NT2/D1 (cell line): ENCODE measurements around the gene SRBD1.

ENCODE experiments used
- DNase-seq: peaks from one replicate; pipeline ENCODE4 v3.0.0-alpha.2; 2011; ENCODE audit warnings: low read depth, low spot score
- H3K27me3 ChIP-seq: 2 replicates; pipeline ENCODE4 v1.6.0; 2011; ENCODE audit warnings: mild to moderate bottlenecking; ENCODE audit not compliant: insufficient read length, insufficient read depth
- H3K36me3 ChIP-seq: 2 replicates; pipeline ENCODE4 v1.6.1; 2011; ENCODE audit warnings: mild to moderate bottlenecking, low read length, mixed read lengths; ENCODE audit not compliant: insufficient read depth, insufficient read length
- H3K4me1 ChIP-seq: 2 replicates; pipeline ENCODE4 v1.5.1; 2011; ENCODE audit not compliant: insufficient read depth, insufficient read length
- H3K4me3 ChIP-seq: 2 replicates; pipeline ENCODE4 v1.5.1; 2011; ENCODE audit warnings: low read depth; ENCODE audit not compliant: insufficient read length
- H3K9ac ChIP-seq: 2 replicates; pipeline ENCODE4 v1.6.0; 2011; ENCODE audit warnings: low read depth; ENCODE audit not compliant: insufficient read length
- H3K9me3 ChIP-seq: 2 replicates; pipeline ENCODE4 v1.5.1; 2011; ENCODE audit warnings: mild to moderate bottlenecking, low read length; ENCODE audit not compliant: insufficient read depth
- SUZ12 ChIP-seq: IDR thresholded peaks from 2 replicates; pipeline ENCODE4 v1.6.1; 2011; ENCODE audit not compliant: insufficient read length, insufficient read depth; ENCODE audit errors: extremely low read depth
- YY1 ChIP-seq: IDR thresholded peaks from 2 replicates; pipeline ENCODE4 v1.6.1; 2011; ENCODE audit not compliant: insufficient read length, insufficient read depth
- ZNF274 ChIP-seq: IDR thresholded peaks from 2 replicates; pipeline ENCODE4 v1.6.1; 2011; ENCODE audit warnings: mild to moderate bottlenecking, low read depth, low read length

Gene SRBD1

GRCh38 chr2:45498661-45499550 lies 112.2 kb downstream of the SRBD1 start:
- H3K27me3 ChIP-seq, result no peaks in the 10 kb centered on the region
- no peak overlapping the region for H3K9ac ChIP-seq
- no peak overlapping the region for H3K4me3 ChIP-seq
- no peaks in the 10 kb centered on the region for H3K36me3 ChIP-seq
- H3K9me3 ChIP-seq, result peaks cover 6% of the 10 kb centered on the region; the same call in 1 of the 2 replicates
- DNase-seq, result no peak
- no peak for TF ChIP-seq YY1
- TF ChIP-seq SUZ12, result no peak
- TF ChIP-seq ZNF274, result no peak
- no peaks in the 10 kb centered on the region for H3K4me1 ChIP-seq

DNA sequence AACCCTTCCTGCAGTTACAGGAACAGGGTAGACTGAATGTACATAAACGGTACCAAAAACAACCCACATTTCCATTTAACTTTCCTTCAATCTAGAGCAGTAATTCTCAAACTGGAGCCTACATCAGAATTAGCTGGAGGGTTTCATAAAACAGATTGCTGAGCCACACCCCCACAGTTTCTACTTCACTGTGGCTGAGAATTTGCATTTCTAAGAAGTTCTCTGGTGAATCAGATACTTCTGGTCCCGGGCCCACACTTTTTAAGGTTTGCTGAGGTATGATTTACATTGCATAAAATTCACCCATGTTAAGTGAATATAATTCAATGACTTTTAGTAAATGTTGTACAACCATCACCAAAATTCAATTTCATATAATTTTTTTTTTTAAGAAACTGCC lies 113.7 kb downstream of the SRBD1 start:
- no peak overlapping the region for H3K4me3 ChIP-seq
- no peak overlapping the region for H3K9ac ChIP-seq
- H3K36me3 ChIP-seq, result no peaks in the 10 kb centered on the region
- H3K27me3 ChIP-seq, result no peaks in the 10 kb centered on the region
- H3K4me1 ChIP-seq, result no peaks in the 10 kb centered on the region
- no peak for DNase-seq
- peaks cover 6% of the 10 kb centered on the region; the same call in 1 of the 2 replicates for H3K9me3 ChIP-seq
- no peak for TF ChIP-seq YY1
- no peak for TF ChIP-seq ZNF274
- no peak for TF ChIP-seq SUZ12

DNA sequence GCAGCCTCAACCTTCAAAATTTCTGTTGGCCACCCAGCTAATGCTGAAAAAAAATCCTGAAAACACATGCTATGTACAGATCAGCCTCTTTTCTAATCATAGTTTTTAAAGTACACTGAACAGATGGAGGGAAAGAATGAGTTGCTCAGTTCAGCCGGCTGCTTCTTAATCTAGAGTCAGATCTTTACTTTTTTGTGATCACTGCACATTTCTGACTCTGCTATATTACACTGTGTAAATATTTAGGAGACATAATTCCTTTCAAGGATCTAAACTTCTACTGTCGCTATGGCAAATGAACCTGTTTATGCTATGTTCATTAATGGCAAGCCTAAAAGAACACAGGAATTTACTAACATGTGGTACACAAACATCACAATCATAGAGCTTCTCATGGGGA lies 114.2 kb downstream of the SRBD1 start:
- no peak for DNase-seq
- Histone ChIP-seq H3K36me3 (no peaks in the 10 kb centered on the region), H3K9me3 (peaks cover 6% of the 10 kb centered on the region; the same call in 1 of the 2 replicates), H3K4me3 (no peak overlapping the region), H3K4me1 (no peaks in the 10 kb centered on the region), H3K27me3 (no peaks in the 10 kb centered on the region), H3K9ac (no peak overlapping the region)
- no peak for TF ChIP-seq ZNF274
- no peak for TF ChIP-seq YY1

- TF ChIP-seq YY1, result no peak
- TF ChIP-seq SUZ12, result no peak
- TF ChIP-seq ZNF274, result no peak
- H3K9ac ChIP-seq, result no peak overlapping the region
- H3K4me1 ChIP-seq, result no peaks in the 10 kb centered on the region
- no peak overlapping the region for H3K4me3 ChIP-seq
- DNase-seq, result no peak
- no peaks in the 10 kb centered on the region for H3K36me3 ChIP-seq
- no peaks in the 10 kb centered on the region for H3K9me3 ChIP-seq
- H3K27me3 ChIP-seq, result no peaks in the 10 kb centered on the region
Measured at GRCh38 chr2:45494978-45495293, 116.1 kb downstream of the SRBD1 start.

GRCh38 chr2:45494275-45494977 lies 116.6 kb downstream of the SRBD1 start:
- Histone ChIP-seq H3K4me1 (no peaks in the 10 kb centered on the region), H3K9me3 (no peaks in the 10 kb centered on the region), H3K36me3 (no peaks in the 10 kb centered on the region), H3K9ac (no peak overlapping the region), H3K27me3 (no peaks in the 10 kb centered on the region), H3K4me3 (no peak overlapping the region)
- TF ChIP-seq SUZ12 (no peak), ZNF274 (no peak), YY1 (no peak)
- peak; percentile 58 for DNase-seq

- H3K27me3 ChIP-seq, result no peaks in the 10 kb centered on the region
- no peaks in the 10 kb centered on the region for H3K4me1 ChIP-seq
- DNase-seq, result no peak
- H3K36me3 ChIP-seq, result no peaks in the 10 kb centered on the region
- H3K9ac ChIP-seq, result no peak overlapping the region
- H3K4me3 ChIP-seq, result no peak overlapping the region
- TF ChIP-seq SUZ12, result no peak
- no peak for TF ChIP-seq YY1
- no peak for TF ChIP-seq ZNF274
- no peaks in the 10 kb centered on the region for H3K9me3 ChIP-seq
Measured at GRCh38 chr2:45484965-45485364, 126.1 kb downstream of the SRBD1 start.

GRCh38 chr2:45483997-45484396 lies 127.1 kb downstream of the SRBD1 start:
- Histone ChIP-seq H3K4me1 (no peaks in the 10 kb centered on the region), H3K27me3 (no peaks in the 10 kb centered on the region), H3K9me3 (no peaks in the 10 kb centered on the region), H3K9ac (no peak overlapping the region), H3K4me3 (no peak overlapping the region), H3K36me3 (no peaks in the 10 kb centered on the region)
- DNase-seq, result no peak
- TF ChIP-seq YY1 (no peak), SUZ12 (no peak), ZNF274 (no peak)
